A673 (cell line): Measurements from ENCODE around the gene TEX9.

Experiments
- CTCF ChIP-seq: fragments of 300-800, 200-600 bp; sonication (generic); conservative IDR thresholded peaks from 2 replicates; pipeline ENCODE4 v1.5.1; 2017; ENCODE audit warnings: low read depth, mild to moderate bottlenecking, antibody characterized with exemption, low read length, moderate library complexity, mixed read lengths
- EZH2 ChIP-seq: fragments of 200-600 bp; sonication (generic); IDR thresholded peaks from 2 replicates; pipeline ENCODE4 v1.6.1; 2017; ENCODE audit warnings: borderline replicate concordance, low read depth, mild to moderate bottlenecking, mixed read lengths, antibody characterized with exemption, low read length; ENCODE audit not compliant: poor library complexity, severe bottlenecking

GRCh38 chr15:56325186-56325585, 40.0 kb upstream of the TEX9 start:
- TF ChIP-seq CTCF (no peak), EZH2 (no peak)
